Endothelial cell (in vitro differentiated cells): ENCODE data around the gene BCL7B. TPM values are rescaled to one million over a fixed set of nuclear protein-coding genes. Genes with fewer than 3 reads are reported as not detected.

Source experiments
- DNase-seq: peaks from one replicate; pipeline ENCODE4 v3.0.0; 2021; ENCODE audit warnings: low spot score
- H3K27ac Mint-ChIP-seq: one replicate; pipeline ENCODE4 v1.8.0; 2021; ENCODE audit warnings: mixed read lengths, inconsistent platforms; ENCODE audit not compliant: unreplicated experiment
- H3K27me3 Mint-ChIP-seq: one replicate; pipeline ENCODE4 v1.8.0; 2021; ENCODE audit warnings: mild to moderate bottlenecking, moderate library complexity, mixed read lengths, inconsistent platforms; ENCODE audit not compliant: unreplicated experiment
- H3K36me3 Mint-ChIP-seq: one replicate; pipeline ENCODE4 v1.8.0; 2021; ENCODE audit warnings: mild to moderate bottlenecking, low read depth, mixed read lengths, inconsistent platforms; ENCODE audit not compliant: unreplicated experiment
- H3K4me1 Mint-ChIP-seq: one replicate; pipeline ENCODE4 v1.8.0; 2021; ENCODE audit warnings: mild to moderate bottlenecking, mixed read lengths, inconsistent platforms; ENCODE audit not compliant: unreplicated experiment
- H3K4me3 Mint-ChIP-seq: one replicate; pipeline ENCODE4 v1.8.0; 2021; ENCODE audit warnings: mild to moderate bottlenecking, mixed read lengths, inconsistent platforms; ENCODE audit not compliant: unreplicated experiment
- H3K9me3 Mint-ChIP-seq: one replicate; pipeline ENCODE4 v1.8.0; 2021; ENCODE audit warnings: mixed read lengths, inconsistent platforms; ENCODE audit not compliant: unreplicated experiment
- total RNA-seq: library from RNA; stranded (reverse); fragmentation: NEBNext Ultra II Directional; extraction: Animal tissue kit (Norgen Biotek cat#: 25700); gene quantifications from one replicate; pipeline ENCODE4 v1.2.1, GENCODE V29; 2021; ENCODE audit not compliant: unreplicated experiment
- TF ChIP-seq, protein P1 (sequence below): fragments of 200-600 bp; sonication (generic); IDR thresholded peaks from one replicate; pipeline ENCODE4 v1.5.0; 2021; ENCODE audit warnings: antibody characterized with exemption; ENCODE audit not compliant: unreplicated experiment

BCL7B gene
- total RNA-seq, 1 donor from 2014 or later: 38.6 TPM

- Mint-ChIP-seq H3K36me3 (peaks cover 29% of the 10 kb centered on the region), H3K4me3 (no peak overlapping the region)
Measured at GRCh38 chr7:73489976-73490375, 67.5 kb downstream of the BCL7B start.

DNA sequence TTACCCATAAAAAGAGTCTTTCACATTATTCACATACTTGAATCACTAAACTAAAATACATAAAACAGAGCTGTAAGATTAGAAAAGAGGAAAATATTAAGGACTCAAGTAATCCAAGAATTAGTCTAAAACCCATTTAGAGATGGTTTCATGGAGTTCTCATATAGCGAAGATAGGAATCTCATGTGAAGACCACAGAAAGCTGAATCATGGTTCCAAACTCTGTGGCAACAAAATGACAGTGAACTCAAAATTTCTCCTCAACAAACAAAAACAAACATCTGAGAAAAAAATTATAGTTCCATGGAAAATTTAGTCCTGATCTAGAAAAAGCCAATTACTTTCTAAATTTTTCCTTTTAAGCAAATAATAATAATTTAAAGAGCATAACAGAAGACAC is 70.0 kb downstream of the BCL7B start:
- Mint-ChIP-seq H3K36me3 (peaks cover 13% of the 10 kb centered on the region), H3K27ac (no peak overlapping the region)

More at GRCh38 chr7:73489976-73490375, 67.5 kb downstream of the BCL7B start:
- TF ChIP-seq, protein P1, sequence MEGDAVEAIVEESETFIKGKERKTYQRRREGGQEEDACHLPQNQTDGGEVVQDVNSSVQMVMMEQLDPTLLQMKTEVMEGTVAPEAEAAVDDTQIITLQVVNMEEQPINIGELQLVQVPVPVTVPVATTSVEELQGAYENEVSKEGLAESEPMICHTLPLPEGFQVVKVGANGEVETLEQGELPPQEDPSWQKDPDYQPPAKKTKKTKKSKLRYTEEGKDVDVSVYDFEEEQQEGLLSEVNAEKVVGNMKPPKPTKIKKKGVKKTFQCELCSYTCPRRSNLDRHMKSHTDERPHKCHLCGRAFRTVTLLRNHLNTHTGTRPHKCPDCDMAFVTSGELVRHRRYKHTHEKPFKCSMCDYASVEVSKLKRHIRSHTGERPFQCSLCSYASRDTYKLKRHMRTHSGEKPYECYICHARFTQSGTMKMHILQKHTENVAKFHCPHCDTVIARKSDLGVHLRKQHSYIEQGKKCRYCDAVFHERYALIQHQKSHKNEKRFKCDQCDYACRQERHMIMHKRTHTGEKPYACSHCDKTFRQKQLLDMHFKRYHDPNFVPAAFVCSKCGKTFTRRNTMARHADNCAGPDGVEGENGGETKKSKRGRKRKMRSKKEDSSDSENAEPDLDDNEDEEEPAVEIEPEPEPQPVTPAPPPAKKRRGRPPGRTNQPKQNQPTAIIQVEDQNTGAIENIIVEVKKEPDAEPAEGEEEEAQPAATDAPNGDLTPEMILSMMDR: no peak
- Mint-ChIP-seq H3K27me3 (no peaks in the 10 kb centered on the region), H3K9me3 (no peaks in the 10 kb centered on the region), H3K4me1 (no peaks in the 10 kb centered on the region), H3K27ac (no peak overlapping the region)
- no peak for DNase-seq

More for the DNA sequence above, 70.0 kb downstream of the BCL7B start:
- no peak overlapping the region for H3K4me3 Mint-ChIP-seq
- no peaks in the 10 kb centered on the region for H3K27me3 Mint-ChIP-seq
- H3K4me1 Mint-ChIP-seq: no peaks in the 10 kb centered on the region
- no peak for DNase-seq
- TF ChIP-seq, protein P1: no peak
- no peaks in the 10 kb centered on the region for H3K9me3 Mint-ChIP-seq

Other genes with a start within 250 kb of the BCL7B start
- 10.7 TPM for gene NSUN5, start 248.9 kb downstream of the BCL7B start, total RNA-seq
- 0.54 TPM for gene TRIM50, start 229.6 kb downstream of the BCL7B start, total RNA-seq
- not detected for gene FKBP6, start 229.5 kb downstream of the BCL7B start, total RNA-seq
- gene FZD9, start 123.9 kb downstream of the BCL7B start, total RNA-seq: 2.5 TPM
- gene BAZ1B, start 35.4 kb downstream of the BCL7B start, total RNA-seq: 56.5 TPM
- 22.4 TPM for gene TBL2, start 20.9 kb upstream of the BCL7B start, total RNA-seq
- 8.7 TPM for gene MLXIPL, start 66.8 kb upstream of the BCL7B start, total RNA-seq
- gene VPS37D, start 110.1 kb upstream of the BCL7B start, total RNA-seq: 9.8 TPM
- gene DNAJC30, start 125.8 kb upstream of the BCL7B start, total RNA-seq: 10.3 TPM
- gene BUD23, start 125.9 kb upstream of the BCL7B start, total RNA-seq: 50.6 TPM
- gene STX1A, start 162.0 kb upstream of the BCL7B start, total RNA-seq: 13.2 TPM
- 16.4 TPM for gene ABHD11, start 181.1 kb upstream of the BCL7B start, total RNA-seq
- gene CLDN3, start 212.6 kb upstream of the BCL7B start, total RNA-seq: 0.36 TPM